Lung microvascular endothelial cell (primary cell): Measurements from ENCODE around the gene BBS9. TPM values are rescaled to one million over a fixed set of nuclear protein-coding genes. Genes with fewer than 3 reads are reported as not detected.
A peak's percentile ranks its signal among the peaks of the same experiment; 100 is the strongest.
"Not testable (repeated sequence)": the region's sequence is repeated elsewhere in the genome, so short reads cannot be mapped to it uniquely, and the experiment has no call there.

Experiments
- DNase-seq, 2 donors: peaks; one replicate each; pipeline versions ENCODE4 v3.0.0 to v3.0.0-alpha.2; 2010; ENCODE audit warnings: low read depth in 2 of 2
- total RNA-seq: library from RNA; depleted of rRNA; stranded (reverse); fragments of >200 nt; gene quantifications from 2 replicates; pipeline ENCODE4 v1.2.1, GENCODE V29; 2014

The BBS9 gene
- total RNA-seq, 1 donor from 2014 or later = 13.7 TPM

- DNase-seq = no peak
Observed at GRCh38 chr7:33494474-33494873, 365.1 kb downstream of the BBS9 start.

- no peak for DNase-seq
Observed at GRCh38 chr7:33495207-33495606, 365.8 kb downstream of the BBS9 start.

GRCh38 chr7:33497051-33497450, 367.7 kb downstream of the BBS9 start:
- peak in 1 of 2 donors; percentile 86 for DNase-seq

GRCh38 chr7:33500703-33501701, 371.6 kb downstream of the BBS9 start:
- DNase-seq = no peak

- DNase-seq = no peak
Observed at GRCh38 chr7:33503014-33503413, 373.6 kb downstream of the BBS9 start.

GRCh38 chr7:33503736-33504135, 374.4 kb downstream of the BBS9 start:
- DNase-seq = no peak

- DNase-seq = no peak
Observed at GRCh38 chr7:33504266-33504665, 374.9 kb downstream of the BBS9 start.

GRCh38 chr7:33509206-33509605, 379.8 kb downstream of the BBS9 start:
- DNase-seq = no peak

GRCh38 chr7:33511778-33512177, 382.4 kb downstream of the BBS9 start:
- DNase-seq = peak; percentile 42 to 72

- DNase-seq = no peak
Observed at GRCh38 chr7:33516568-33516967, 387.2 kb downstream of the BBS9 start.

- DNase-seq = no peak
Observed at GRCh38 chr7:33517191-33517590, 387.8 kb downstream of the BBS9 start.

GRCh38 chr7:33527008-33527407, 397.6 kb downstream of the BBS9 start:
- not testable (repeated sequence) for DNase-seq

- not testable (repeated sequence) for DNase-seq
Observed at GRCh38 chr7:33527613-33528012, 398.2 kb downstream of the BBS9 start.

GRCh38 chr7:33529070-33529469, 399.7 kb downstream of the BBS9 start:
- no peak for DNase-seq

- DNase-seq = no peak
Observed at GRCh38 chr7:33530664-33531063, 401.3 kb downstream of the BBS9 start.

GRCh38 chr7:33531888-33532287, 402.5 kb downstream of the BBS9 start:
- DNase-seq = no peak

- no peak for DNase-seq
Observed at GRCh38 chr7:33534833-33535232, 405.5 kb downstream of the BBS9 start.

- no peak for DNase-seq
Observed at GRCh38 chr7:33535989-33536388, 406.6 kb downstream of the BBS9 start.

- no peak for DNase-seq
Observed at GRCh38 chr7:33536398-33537103, 407.2 kb downstream of the BBS9 start.

- DNase-seq = no peak
Observed at GRCh38 chr7:33537104-33537477, 407.7 kb downstream of the BBS9 start.

- peak in 1 of 2 donors; percentile 7 for DNase-seq
Observed at GRCh38 chr7:33539198-33539597, 409.8 kb downstream of the BBS9 start.

- DNase-seq = no peak
Observed at GRCh38 chr7:33539659-33540400, 410.5 kb downstream of the BBS9 start.
